Aorta (tissue), 5 donors: ENCODE results near the gene ATP2A3. TPM values are rescaled to one million over a fixed set of nuclear protein-coding genes. Genes with fewer than 3 reads are reported as not detected.

Source experiments
- ATAC-seq: fragments of 200-7000 bp; cut with Tn5 transposase; one replicate; pipeline ENCODE4 v1.9.1; 2022; ENCODE audit warnings: moderate library complexity; ENCODE audit not compliant: low FRiP score
- DNase-seq, 2 donors: peaks; one replicate each; pipeline ENCODE4 v3.0.0-alpha.2; 2020
- H3K27ac ChIP-seq, 2 donors: one replicate each; pipeline ENCODE4 v1.5.1; 2013; ENCODE audit warnings: low read length in 2 of 2, mild to moderate bottlenecking in 2 of 2, moderate library complexity in 2 of 2, control low read depth in 1 of 2, inconsistent platforms in 1 of 2, low read depth in 1 of 2
- H3K27me3 ChIP-seq, 2 donors: one replicate each; pipeline ENCODE4 v1.6.1; 2013; ENCODE audit warnings: control low read depth in 1 of 2, low read length in 1 of 2, mild to moderate bottlenecking in 1 of 2, moderate library complexity in 1 of 2; ENCODE audit not compliant: insufficient read depth in 2 of 2, control insufficient read depth in 1 of 2
- H3K36me3 ChIP-seq, 2 donors: one replicate each; pipeline ENCODE4 v1.6.1; 2013; ENCODE audit warnings: control low read depth in 1 of 2, low read length in 1 of 2, mild to moderate bottlenecking in 1 of 2; ENCODE audit not compliant: insufficient read depth in 2 of 2, control insufficient read depth in 1 of 2
- H3K4me1 ChIP-seq, 2 donors: one replicate each; pipeline ENCODE4 v1.6.1; 2013; ENCODE audit warnings: low read length in 2 of 2, control low read depth in 1 of 2, mild to moderate bottlenecking in 1 of 2, moderate library complexity in 1 of 2; ENCODE audit not compliant: insufficient read depth in 2 of 2, control insufficient read depth in 1 of 2
- H3K4me3 ChIP-seq, 2 donors: one replicate each; pipeline ENCODE4 v1.5.1; 2013; ENCODE audit warnings: low read length in 2 of 2, control low read depth in 1 of 2, mild to moderate bottlenecking in 1 of 2
- H3K9me3 ChIP-seq: one replicate; pipeline ENCODE4 v1.6.1; 2013; ENCODE audit warnings: mild to moderate bottlenecking, low read length; ENCODE audit not compliant: control insufficient read depth
- WGBS, 2 donors: extraction: QIAGEN DNeasy Blood & Tissue Kit; methylation state at CpG; one replicate each; pipeline ENCODE4 v1.1.7; 2013; 5-methylcytosine and 5-hydroxymethylcytosine counted together
- intact Hi-C, 2 donors: fragments of 100-400 bp; cut with DNase I; formaldehyde crosslinking; loops; one replicate each; pipeline versions ENCODE4 v1.14.2 to v1.15.0; 2022
- polyA plus RNA-seq, 2 donors: library from polyadenylated mRNA; stranded (reverse); fragments of 200-250 nt; gene quantifications; one replicate each; pipeline ENCODE4 v1.2.3, GENCODE V29; 2013
- total RNA-seq, 2 donors: library from RNA; stranded (reverse); fragmentation: NEBNext Ultra II Directional; extraction: Animal tissue kit (Norgen Biotek cat#: 25700); gene quantifications; one replicate each; pipeline ENCODE4 v1.2.1, GENCODE V29; 2021
- donor health status: healthy with polysubstance abuse.
- donor health status: Bipolar disorder and iron deficiency.
- donor health status: DM: no; HTN: no; CAD: no.
- donor health status: DM: no; HTN: no; CAD: no.
- donor health status: DM: yes; HTN: yes; CAD: no.

The ATP2A3 gene
- total and polyA plus RNA-seq, 4 donors, result 7.5 to 88.7 (median 30.4) TPM

DNA sequence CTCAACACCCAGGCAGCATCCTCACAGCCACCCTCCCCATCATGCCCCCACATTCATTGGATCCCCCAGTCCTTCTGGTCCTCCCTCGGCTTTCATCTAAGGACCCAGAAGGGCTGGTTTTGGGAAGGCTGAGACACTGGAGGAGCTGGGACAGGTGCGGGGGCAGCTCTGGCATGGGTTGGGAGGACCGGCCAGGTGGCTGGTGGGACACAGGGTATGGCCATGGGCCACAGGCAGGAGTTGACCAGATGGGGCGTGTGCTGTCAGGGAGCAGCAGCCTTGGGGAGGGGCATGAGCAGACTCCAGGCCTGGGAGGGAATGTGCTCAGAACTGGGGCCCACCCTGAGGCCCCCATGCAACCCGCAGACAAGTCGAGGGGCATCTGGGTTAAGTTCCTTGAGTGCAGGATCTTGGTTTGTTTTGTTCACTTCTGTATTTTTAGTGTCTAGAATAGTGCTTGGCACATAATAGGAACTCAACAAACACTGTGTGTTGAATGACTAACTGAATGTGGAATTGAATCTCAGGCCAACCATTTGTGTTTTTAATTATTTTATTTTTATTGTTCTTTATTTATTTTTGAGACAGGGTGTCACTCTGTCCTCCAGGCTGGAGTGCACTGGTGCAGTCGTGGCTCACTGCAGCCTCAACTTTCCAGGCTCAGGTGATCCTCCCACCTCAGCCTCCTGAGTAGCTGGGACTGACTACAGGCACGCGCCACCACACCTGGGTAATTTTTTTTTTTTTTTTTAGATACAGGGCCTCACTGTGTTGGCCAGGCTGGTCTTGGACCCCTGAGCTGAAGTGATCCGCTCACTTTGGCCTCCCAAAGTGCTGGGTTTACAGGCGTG lies 53.6 kb downstream of the ATP2A3 start:
- intact Hi-C loops, result loop anchor here in 1 of 2 donors (5.0 kb wide), 1 partner anchor 162 kb away; no protein-coding TSS in a partner anchor
- Histone ChIP-seq H3K4me1 (no peaks in the 10 kb centered on the region), H3K4me3 (no peak overlapping the region), H3K9me3 (no peaks in the 10 kb centered on the region), H3K27ac (no peak overlapping the region), H3K27me3 (no peaks in the 10 kb centered on the region), H3K36me3 (no peaks in the 10 kb centered on the region)
- ATAC-seq, result no peak
- DNase-seq, result no peak
- 90 to 93% methylated on average over 11 of the region's 11 CpGs for WGBS, 2 donors

DNA sequence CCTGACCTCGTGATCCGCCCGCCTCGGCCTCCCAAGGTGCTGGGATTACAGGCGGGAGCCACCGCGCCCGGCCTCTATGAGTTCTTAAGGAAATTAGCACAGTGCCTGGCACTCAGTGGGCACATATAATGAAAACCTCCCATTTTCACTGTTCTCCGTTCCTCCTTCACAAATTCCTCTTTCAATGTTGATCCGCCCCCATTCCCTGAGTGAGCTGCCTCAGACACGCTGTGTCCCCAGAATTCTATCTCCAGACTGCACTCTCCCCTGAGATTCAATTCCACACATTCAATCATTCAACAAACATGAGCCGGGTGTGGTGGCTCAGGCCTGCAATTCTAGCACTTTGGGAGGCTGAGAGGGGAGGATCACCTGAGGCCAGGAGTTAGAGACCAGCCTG lies 55.0 kb downstream of the ATP2A3 start:
- WGBS, 2 donors, result 87 to 94% methylated on average over 12 of the region's 12 CpGs
- H3K27me3 ChIP-seq, result no peaks in the 10 kb centered on the region
- H3K9me3 ChIP-seq, result no peaks in the 10 kb centered on the region
- H3K4me1 ChIP-seq, result no peaks in the 10 kb centered on the region
- H3K27ac ChIP-seq, result no peak overlapping the region
- ATAC-seq (no peak), DNase-seq (no peak)
- no peak overlapping the region for H3K4me3 ChIP-seq
- H3K36me3 ChIP-seq, result no peaks in the 10 kb centered on the region
- intact Hi-C loops, result no loop called here

DNA sequence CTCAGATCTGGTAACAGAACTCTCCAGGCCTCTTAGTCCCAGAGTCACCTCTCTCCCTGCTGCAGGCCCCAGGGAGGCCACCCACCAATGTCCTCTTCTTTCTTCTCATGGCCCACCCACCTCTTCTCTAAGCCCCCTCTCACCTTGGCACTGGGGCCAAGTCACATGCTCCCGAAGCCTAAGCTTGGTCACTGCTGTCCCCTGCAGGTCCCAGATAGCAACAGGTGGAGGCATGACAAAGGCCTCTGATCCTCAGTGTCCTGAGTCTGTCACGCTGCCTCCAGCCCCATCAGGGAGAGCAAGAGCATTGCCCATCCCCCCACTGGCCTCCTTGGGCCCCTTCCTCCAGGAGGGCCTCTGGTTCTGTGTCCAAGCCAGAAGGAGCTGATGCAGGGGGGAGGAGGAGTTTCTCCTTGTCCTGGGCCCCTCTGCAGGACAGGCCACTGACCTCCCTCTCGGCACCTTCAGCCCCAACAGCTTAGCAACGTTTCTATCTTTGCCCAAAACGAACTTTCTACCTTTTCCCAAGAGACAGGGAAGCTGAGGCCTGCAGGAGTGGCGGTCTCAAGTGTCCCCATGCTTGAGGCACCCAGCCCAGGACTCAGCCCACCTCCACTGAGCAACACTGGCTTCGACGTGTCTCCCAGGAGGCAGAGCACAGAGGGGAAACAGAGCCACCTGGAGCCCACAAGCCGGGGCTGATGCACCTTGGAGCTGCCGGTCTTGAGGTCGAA lies 56.6 kb downstream of the ATP2A3 start:
- no peak for DNase-seq
- no peaks in the 10 kb centered on the region for H3K9me3 ChIP-seq
- 85 to 86% methylated on average over 11 of the region's 11 CpGs for WGBS, 2 donors
- H3K27ac ChIP-seq, result no peak overlapping the region
- no peaks in the 10 kb centered on the region for H3K4me1 ChIP-seq
- intact Hi-C loops, result no loop called here
- no peaks in the 10 kb centered on the region for H3K27me3 ChIP-seq
- no peaks in the 10 kb centered on the region for H3K36me3 ChIP-seq
- ATAC-seq, result no peak
- H3K4me3 ChIP-seq, result no peak overlapping the region

DNA sequence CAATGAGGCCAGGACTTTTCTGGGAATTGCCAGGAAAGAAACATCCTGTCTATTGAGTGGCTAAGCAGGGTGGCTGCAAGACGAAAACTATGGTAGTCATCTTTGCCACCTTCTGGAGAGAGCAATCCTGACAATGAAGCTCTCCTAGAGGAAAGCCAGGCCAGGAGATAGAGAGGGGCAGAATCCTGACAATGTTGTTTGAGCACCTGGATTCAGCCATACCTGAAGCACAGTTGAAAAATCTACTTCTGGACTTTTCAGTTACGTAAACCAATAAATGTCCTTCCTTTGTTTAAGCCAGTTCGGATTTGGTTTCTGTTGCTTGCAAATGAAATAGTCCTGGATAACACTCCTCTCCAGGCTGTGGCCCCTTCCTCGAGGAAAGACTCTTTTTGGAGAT lies 57.4 kb downstream of the ATP2A3 start:
- no peaks in the 10 kb centered on the region for H3K27me3 ChIP-seq
- H3K27ac ChIP-seq, result no peak overlapping the region
- H3K4me3 ChIP-seq, result no peak overlapping the region
- no peaks in the 10 kb centered on the region for H3K4me1 ChIP-seq
- no peak for ATAC-seq
- no peaks in the 10 kb centered on the region for H3K9me3 ChIP-seq
- intact Hi-C loops, result no loop called here
- no peaks in the 10 kb centered on the region for H3K36me3 ChIP-seq
- DNase-seq, result no peak
- 94 to 97% methylated on average over 4 of the region's 4 CpGs for WGBS, 2 donors

DNA sequence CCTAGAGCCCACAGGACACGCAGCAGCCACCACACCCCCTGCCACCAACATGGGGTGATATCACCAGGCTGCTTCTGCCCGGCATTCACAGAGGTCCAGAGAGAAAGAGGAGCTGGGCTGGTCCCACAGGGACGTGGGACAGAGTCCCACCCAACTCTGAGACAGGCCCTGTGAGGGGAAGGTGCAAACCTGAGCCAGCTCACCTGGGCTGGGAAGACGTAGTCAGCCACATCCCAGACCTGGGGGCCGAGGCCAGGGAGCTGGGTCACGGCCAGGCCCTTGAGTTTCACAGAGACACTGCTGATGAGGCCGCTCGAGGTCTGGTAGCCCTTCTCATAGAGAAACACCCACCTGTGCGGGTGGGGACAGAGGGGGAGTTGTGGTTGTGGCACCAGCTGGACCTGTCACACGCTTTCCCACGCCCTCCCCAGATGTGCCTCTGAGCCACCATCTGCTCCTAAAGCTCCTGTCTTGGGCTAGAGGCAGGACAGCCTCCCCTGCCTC lies 59.2 kb downstream of the ATP2A3 start:
- H3K27me3 ChIP-seq, result no peaks in the 10 kb centered on the region
- WGBS, 2 donors, result 88 to 91% methylated on average over 11 of the region's 11 CpGs
- no peak for ATAC-seq

DNA sequence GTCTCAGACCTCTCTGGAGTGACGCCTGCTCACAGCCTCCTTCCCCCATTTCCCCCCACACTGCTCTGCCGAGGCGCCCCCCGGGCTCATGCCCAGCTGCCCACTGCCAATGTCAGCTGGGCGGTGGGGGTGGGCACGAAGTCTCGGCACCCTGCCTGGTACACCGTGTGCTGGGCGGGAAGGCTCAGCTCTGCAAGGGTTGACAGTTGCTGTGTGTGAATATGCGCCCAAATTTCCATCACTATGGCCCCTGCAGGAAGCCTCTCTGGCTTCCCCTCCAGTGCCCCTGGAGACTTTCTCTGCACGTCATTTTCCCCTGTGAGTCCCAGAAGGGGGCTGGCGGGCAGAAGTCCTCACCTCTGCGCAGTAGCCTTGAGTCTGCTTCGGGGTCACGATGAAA lies 59.7 kb downstream of the ATP2A3 start:
- intact Hi-C loops, result no loop called here
- H3K27me3 ChIP-seq, result no peaks in the 10 kb centered on the region
- no peaks in the 10 kb centered on the region for H3K9me3 ChIP-seq
- no peak overlapping the region for H3K4me3 ChIP-seq
- no peak for ATAC-seq
- no peak for DNase-seq
- H3K27ac ChIP-seq, result no peak overlapping the region
- H3K36me3 ChIP-seq, result no peaks in the 10 kb centered on the region
- 64 to 68% methylated on average over 15 of the region's 15 CpGs for WGBS, 2 donors
- no peaks in the 10 kb centered on the region for H3K4me1 ChIP-seq

More for the DNA sequence above, 59.2 kb downstream of the ATP2A3 start:
- Histone ChIP-seq H3K4me1 (no peaks in the 10 kb centered on the region), H3K9me3 (no peaks in the 10 kb centered on the region), H3K27ac (no peak overlapping the region), H3K4me3 (no peak overlapping the region), H3K36me3 (no peaks in the 10 kb centered on the region)
- DNase-seq, result peak in 1 of 2 donors; percentile 48
- intact Hi-C loops, result no loop called here

DNA sequence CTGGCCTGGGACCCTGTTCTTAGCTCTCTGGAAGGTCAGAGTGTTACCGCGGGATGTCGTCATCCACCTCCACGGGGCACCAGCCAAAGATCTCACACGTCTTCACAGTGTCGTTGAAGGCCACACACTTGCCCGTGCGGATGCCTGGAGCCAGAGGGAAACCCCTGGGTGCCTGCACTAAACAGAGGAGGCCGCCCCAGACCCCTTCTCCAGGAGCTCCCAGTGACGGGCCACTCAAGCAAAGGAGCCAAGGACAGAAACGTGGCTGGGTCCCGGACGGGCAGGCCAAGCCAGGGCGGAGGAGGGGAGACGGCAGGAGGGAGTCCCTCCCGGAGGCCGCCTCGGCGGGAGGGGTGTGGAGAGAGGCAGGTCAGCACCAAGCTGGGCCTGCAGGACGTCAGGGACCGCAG lies 60.4 kb downstream of the ATP2A3 start:
- H3K27ac ChIP-seq, result no peak overlapping the region
- H3K9me3 ChIP-seq, result no peaks in the 10 kb centered on the region
- 68 to 75% methylated on average over 21 of the region's 21 CpGs for whole genome bisulfite sequencing, 2 donors
- no peaks in the 10 kb centered on the region for H3K4me1 ChIP-seq
- H3K27me3 ChIP-seq, result no peaks in the 10 kb centered on the region
- H3K36me3 ChIP-seq, result no peaks in the 10 kb centered on the region
- ATAC-seq (no peak), DNase-seq (peak in 1 of 2 donors; percentile 41)
- no peak overlapping the region for H3K4me3 ChIP-seq
- intact Hi-C loops, result no loop called here

DNA sequence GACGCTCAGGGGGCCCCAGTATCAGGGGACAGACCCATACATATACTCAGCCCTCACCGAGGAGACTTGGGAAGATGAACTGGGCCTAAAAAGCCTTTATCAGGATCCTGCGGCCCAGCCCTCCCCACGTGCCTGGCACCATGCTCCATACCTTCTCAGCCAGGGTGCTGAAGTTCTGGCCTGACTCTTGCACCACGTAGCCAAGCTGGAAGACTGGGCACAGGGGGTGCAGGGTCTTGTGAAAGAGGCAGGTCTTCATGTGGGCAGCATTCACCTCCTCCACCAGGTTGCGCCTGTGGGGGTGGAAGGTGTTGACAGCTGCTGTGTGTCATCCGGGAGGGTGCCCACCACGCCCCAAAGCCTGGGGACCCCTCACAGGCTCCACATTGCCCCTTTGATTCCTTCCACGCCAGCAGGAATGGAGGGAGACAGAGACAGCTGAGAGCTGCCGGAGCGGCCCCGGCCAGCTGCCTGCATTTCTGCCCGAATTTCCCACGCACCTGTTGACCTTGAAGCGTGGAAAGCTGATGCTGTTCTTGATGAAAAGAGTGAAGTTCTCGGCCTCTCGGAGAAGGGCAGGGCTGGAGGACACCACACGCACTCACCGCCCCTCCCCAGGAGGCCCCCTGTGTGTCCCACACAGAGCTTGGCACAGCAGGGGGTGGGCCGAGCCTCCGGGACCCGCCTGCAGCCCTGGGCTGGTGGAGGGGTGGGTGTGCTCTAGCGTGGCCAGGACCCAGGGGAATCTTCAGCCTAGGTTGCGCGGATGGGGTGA lies 61.0 kb downstream of the ATP2A3 start:
- Histone ChIP-seq H3K4me3 (no peak overlapping the region), H3K27ac (no peak overlapping the region), H3K4me1 (no peaks in the 10 kb centered on the region), H3K27me3 (no peaks in the 10 kb centered on the region), H3K36me3 (no peaks in the 10 kb centered on the region), H3K9me3 (no peaks in the 10 kb centered on the region)
- ATAC-seq (no peak), DNase-seq (no peak)
- WGBS, 2 donors, result 84 to 89% methylated on average over 25 of the region's 25 CpGs
- intact Hi-C loops, result no loop called here
